SK-N-MC (cell line): Measurements from ENCODE around the gene DLGAP3.

Experiments
- EZH2 ChIP-seq: fragments of 200-600 bp; sonication (generic); IDR thresholded peaks from one replicate; pipeline ENCODE4 v1.6.1; 2017; ENCODE audit warnings: antibody characterized with exemption
- FOXP2 ChIP-seq: optimal IDR thresholded peaks from 2 replicates; pipeline ENCODE3; 2011; ENCODE audit warnings: mild to moderate bottlenecking, moderate library complexity; ENCODE audit not compliant: insufficient read depth; ENCODE audit errors: extremely low read length, control extremely low read depth
- POLR2AphosphoS5 ChIP-seq: IDR thresholded peaks from 2 replicates; pipeline ENCODE4 v1.6.1; 2012; ENCODE audit warnings: mild to moderate bottlenecking, low read depth, low read length, borderline replicate concordance

GRCh38 chr1:34831721-34832246 lies 97.7 kb downstream of the DLGAP3 start:
- no peak for TF ChIP-seq POLR2AphosphoS5
- no peak for TF ChIP-seq FOXP2
- no peak for TF ChIP-seq EZH2
